K562 (cell line): ENCODE data around the gene H3-3A. TPM values are rescaled to one million over a fixed set of nuclear protein-coding genes. Genes with fewer than 3 reads are reported as not detected.

Experiments
- CBX2 ChIP-seq: fragments of 200-600 bp; sonication (generic); IDR thresholded peaks from one replicate; pipeline ENCODE4 v1.6.1; 2012; ENCODE audit warnings: mild to moderate bottlenecking, low read length, inconsistent platforms; ENCODE audit not compliant: insufficient read depth, poor library complexity, severe bottlenecking
- CREBBP ChIP-seq: IDR thresholded peaks from one replicate; pipeline ENCODE4 v1.6.1; 2012; ENCODE audit warnings: low read depth, mild to moderate bottlenecking, control low read depth, inconsistent platforms, low read length
- FOS ChIP-seq: IDR thresholded peaks from 3 replicates; pipeline ENCODE4 v1.6.1; 2011; ENCODE audit not compliant: insufficient read length; ENCODE audit errors: extremely low read depth
- FOXO4 ChIP-seq: fragments of 450-650 bp; formaldehyde crosslinking; IDR thresholded peaks from 2 replicates; pipeline ENCODE4 v1.4.0; 2020; ENCODE audit warnings: mild to moderate bottlenecking, moderate library complexity
- GABPB2 ChIP-seq: fragments of 250-450 bp; sonication (Bioruptor Pico); conservative IDR thresholded peaks from 2 replicates; pipeline ENCODE4 v1.5.1; 2021; ENCODE audit warnings: mild to moderate bottlenecking
- HDAC2 ChIP-seq: fragments of 450-650 bp; IDR thresholded peaks from 2 replicates; pipeline ENCODE4 v1.6.1; 2016; ENCODE audit warnings: mild to moderate bottlenecking
- HDGF ChIP-seq: fragments of 450-650 bp; IDR thresholded peaks from 2 replicates; pipeline ENCODE4 v1.6.1; 2016
- KLF13 ChIP-seq: fragments of 450-650 bp; IDR thresholded peaks from 2 replicates; pipeline ENCODE4 v1.6.1; 2016; ENCODE audit warnings: missing genetic modification characterization, low read depth, mild to moderate bottlenecking, missing compliant biosample characterization, moderate library complexity, borderline replicate concordance
- KLF16 ChIP-seq: IDR thresholded peaks from 2 replicates; pipeline ENCODE4 v1.6.1; 2016; ENCODE audit warnings: antibody characterized with exemption
- MAFK ChIP-seq: IDR thresholded peaks from 2 replicates; pipeline ENCODE4 v1.6.1; 2011; ENCODE audit warnings: low read length, improper control_type of control experiment
- MEF2A ChIP-seq: IDR thresholded peaks from 2 replicates; pipeline ENCODE4 v1.6.1; 2011; ENCODE audit warnings: low read depth, mild to moderate bottlenecking, low read length, moderate library complexity; ENCODE audit not compliant: control insufficient read depth
- MTA3 ChIP-seq: fragments of 450-650 bp; formaldehyde crosslinking; IDR thresholded peaks from 2 replicates; pipeline ENCODE4 v1.6.1; 2017; ENCODE audit warnings: mild to moderate bottlenecking, borderline replicate concordance
- MTF1 ChIP-seq: fragments of 250-450 bp; sonication (Bioruptor Pico); IDR thresholded peaks from 2 replicates; pipeline ENCODE4 v1.9.0; 2021; ENCODE audit warnings: moderate library complexity, mild to moderate bottlenecking, inconsistent platforms, borderline replicate concordance
- NCOA1 ChIP-seq: fragments of 450-650 bp; IDR thresholded peaks from 2 replicates; pipeline ENCODE4 v1.6.1; 2016; ENCODE audit warnings: low read depth
- POLR2H ChIP-seq: IDR thresholded peaks from 2 replicates; pipeline ENCODE4 v1.6.1; 2016; ENCODE audit warnings: missing genetic modification characterization, low read depth, mild to moderate bottlenecking, control low read depth, missing compliant biosample characterization, moderate library complexity
- ZNF124 ChIP-seq: sonication (generic); formaldehyde crosslinking; IDR thresholded peaks from 2 replicates; pipeline ENCODE4 v1.8.1; 2022; ENCODE audit warnings: missing genetic modification reagents
- ZNF282 ChIP-seq: sonication (generic); formaldehyde crosslinking; IDR thresholded peaks from 2 replicates; pipeline ENCODE4 v1.8.1; 2023; ENCODE audit warnings: missing genetic modification reagents
- ZNF354B ChIP-seq: fragments of 250-450 bp; sonication (Bioruptor Pico); IDR thresholded peaks from 2 replicates; pipeline ENCODE4 v1.4.0; 2020
- ZNF75A ChIP-seq: fragments of 450-650 bp; formaldehyde crosslinking; IDR thresholded peaks from 2 replicates; pipeline ENCODE4 v1.4.0; 2020; ENCODE audit warnings: mild to moderate bottlenecking
- polyA plus RNA-seq, 8 experiments: library from polyadenylated mRNA; depleted of rRNA in 4 of 8; stranded (reverse) in 5 of 8; unstranded in 3 of 8; fragments of >200 nt; fragmentation: Nextera tagmentation in 2 of 8; fragmentation: Illumina TruSeq in 1 of 8; extraction: Ambion mirVana in 2 of 8; extraction: Trizol in 1 of 8; gene quantifications; 2 replicates each; pipeline versions ENCODE4 v1.2.1 to v1.2.3, GENCODE V29; 2011 to 2014; ENCODE audit warnings: inconsistent platforms in 1 of 8, missing spikeins in 1 of 8
- total RNA-seq, 7 experiments: library from RNA; depleted of rRNA in 6 of 7; stranded (reverse); fragments of >200 nt in 6 of 7; fragmentation: Illumina TruSeq in 2 of 7; extraction: Trizol in 2 of 7; gene quantifications; 2 replicates each; pipeline versions ENCODE4 v1.2.1 to v1.2.3, GENCODE V29; 2011 to 2021; ENCODE audit warnings: low replicate concordance in 1 of 7
- TF ChIP-seq, protein P1 (sequence below): fragments of 250-450 bp; sonication (Bioruptor Pico); IDR thresholded peaks from 2 replicates; pipeline ENCODE4 v1.5.0; 2020; ENCODE audit warnings: mild to moderate bottlenecking, borderline replicate concordance
- TF ChIP-seq, protein P2 (sequence below), 3 experiments: fragments of 200-800 bp in 1 of 3; sonication (Bioruptor generic) in 1 of 3; sonication (generic) in 1 of 3; formaldehyde crosslinking in 1 of 3; IDR thresholded peaks; 2 replicates each; pipeline versions ENCODE4 v1.6.1 to v1.8.0; 2016 to 2022; ENCODE audit warnings: mild to moderate bottlenecking in 2 of 3, missing compliant biosample characterization in 2 of 3, missing genetic modification characterization in 2 of 3, missing genetic modification reagents in 1 of 3
- TF ChIP-seq, protein P3 (sequence below): sonication (generic); formaldehyde crosslinking; IDR thresholded peaks from 2 replicates; pipeline ENCODE4 v1.8.0; 2022; ENCODE audit warnings: mild to moderate bottlenecking, missing genetic modification reagents, borderline replicate concordance

Gene H3-3A
- total and polyA plus RNA-seq, 9 of the 15 experiments (the other 6 are each of a cell fraction or from before 2014, with no cell fraction given) = 426 to 1,083 (median 591) TPM

GRCh38 chr1:226110249-226111097 is 48.0 kb downstream of the H3-3A start (continued):
- TF ChIP-seq, protein P1, sequence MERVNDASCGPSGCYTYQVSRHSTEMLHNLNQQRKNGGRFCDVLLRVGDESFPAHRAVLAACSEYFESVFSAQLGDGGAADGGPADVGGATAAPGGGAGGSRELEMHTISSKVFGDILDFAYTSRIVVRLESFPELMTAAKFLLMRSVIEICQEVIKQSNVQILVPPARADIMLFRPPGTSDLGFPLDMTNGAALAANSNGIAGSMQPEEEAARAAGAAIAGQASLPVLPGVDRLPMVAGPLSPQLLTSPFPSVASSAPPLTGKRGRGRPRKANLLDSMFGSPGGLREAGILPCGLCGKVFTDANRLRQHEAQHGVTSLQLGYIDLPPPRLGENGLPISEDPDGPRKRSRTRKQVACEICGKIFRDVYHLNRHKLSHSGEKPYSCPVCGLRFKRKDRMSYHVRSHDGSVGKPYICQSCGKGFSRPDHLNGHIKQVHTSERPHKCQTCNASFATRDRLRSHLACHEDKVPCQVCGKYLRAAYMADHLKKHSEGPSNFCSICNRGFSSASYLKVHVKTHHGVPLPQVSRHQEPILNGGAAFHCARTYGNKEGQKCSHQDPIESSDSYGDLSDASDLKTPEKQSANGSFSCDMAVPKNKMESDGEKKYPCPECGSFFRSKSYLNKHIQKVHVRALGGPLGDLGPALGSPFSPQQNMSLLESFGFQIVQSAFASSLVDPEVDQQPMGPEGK (CRISPR knock-in tag) = no peak
- TF ChIP-seq HDAC2 = no peak
- TF ChIP-seq KLF13 (tag) = no peak
- no peak for TF ChIP-seq MTF1 (CRISPR knock-in tag)
- no peak for TF ChIP-seq FOXO4 (CRISPR knock-in tag)
- peak; percentile 80; the same call in 1 of the 2 replicates for TF ChIP-seq POLR2H (tag)
- TF ChIP-seq CBX2 = no peak
- no peak for TF ChIP-seq ZNF354B (CRISPR knock-in tag)
- TF ChIP-seq KLF16 = peak; percentile 60; the same call in 1 of the 2 replicates
- no peak for TF ChIP-seq HDGF
- TF ChIP-seq CREBBP = no peak
- peak; percentile 51; the same call in 1 of the 2 replicates for TF ChIP-seq MEF2A
- TF ChIP-seq ZNF75A (CRISPR knock-in tag) = no peak
- TF ChIP-seq, protein P2, sequence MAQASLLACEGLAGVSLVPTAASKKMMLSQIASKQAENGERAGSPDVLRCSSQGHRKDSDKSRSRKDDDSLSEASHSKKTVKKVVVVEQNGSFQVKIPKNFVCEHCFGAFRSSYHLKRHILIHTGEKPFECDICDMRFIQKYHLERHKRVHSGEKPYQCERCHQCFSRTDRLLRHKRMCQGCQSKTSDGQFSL (CRISPR knock-in tag; IDR thresholded peaks at IDR 0.05) = no peak
- TF ChIP-seq, protein P2 (tag; IDR thresholded peaks at IDR 0.05) = no peak
- no peak for TF ChIP-seq NCOA1
- no peak for TF ChIP-seq ZNF124 (CRISPR knock-in tag)
- TF ChIP-seq, protein P3, sequence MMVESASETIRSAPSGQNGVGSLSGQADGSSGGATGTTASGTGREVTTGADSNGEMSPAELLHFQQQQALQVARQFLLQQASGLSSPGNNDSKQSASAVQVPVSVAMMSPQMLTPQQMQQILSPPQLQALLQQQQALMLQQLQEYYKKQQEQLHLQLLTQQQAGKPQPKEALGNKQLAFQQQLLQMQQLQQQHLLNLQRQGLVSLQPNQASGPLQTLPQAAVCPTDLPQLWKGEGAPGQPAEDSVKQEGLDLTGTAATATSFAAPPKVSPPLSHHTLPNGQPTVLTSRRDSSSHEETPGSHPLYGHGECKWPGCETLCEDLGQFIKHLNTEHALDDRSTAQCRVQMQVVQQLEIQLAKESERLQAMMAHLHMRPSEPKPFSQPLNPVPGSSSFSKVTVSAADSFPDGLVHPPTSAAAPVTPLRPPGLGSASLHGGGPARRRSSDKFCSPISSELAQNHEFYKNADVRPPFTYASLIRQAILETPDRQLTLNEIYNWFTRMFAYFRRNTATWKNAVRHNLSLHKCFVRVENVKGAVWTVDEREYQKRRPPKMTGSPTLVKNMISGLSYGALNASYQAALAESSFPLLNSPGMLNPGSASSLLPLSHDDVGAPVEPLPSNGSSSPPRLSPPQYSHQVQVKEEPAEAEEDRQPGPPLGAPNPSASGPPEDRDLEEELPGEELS (CRISPR knock-in tag) = no peak
- no peak for TF ChIP-seq GABPB2
- no peak for TF ChIP-seq FOS
- TF ChIP-seq MTA3 = peak; percentile 69; the same call in 1 of the 2 replicates
- no peak for TF ChIP-seq MAFK
- no peak for TF ChIP-seq ZNF282
